Measurements from ENCODE around the gene XXYLT1.

GRCh38 chr3:195036574-195036973, 234.4 kb downstream of the XXYLT1 start:
- no peak for TF ChIP-seq POLR2AphosphoS5 (IDR thresholded peaks at IDR 0.05; ENCODE audit: insufficient read depth in 1 of 2, low read depth in 1 of 2)
- TF ChIP-seq CTCF (IDR thresholded peaks at IDR 0.05), result no peak
- TF ChIP-seq POLR2A (IDR thresholded peaks at IDR 0.05), result no peak

Data from vagina (tissue), 2 donors.